HAP-1 (cell line): ENCODE measurements around the gene N4BP2L1.
A peak's percentile ranks its signal among the peaks of the same experiment; 100 is the strongest.

Experiments used
- DNase-seq, 2 experiments: peaks; one replicate each; pipeline ENCODE4 v3.0.0-alpha.2; 2016 to 2020; ENCODE audit warnings: low spot score in 2 of 2
- H3K27me3 ChIP-seq: fragments of 250-450 bp; sonication (Bioruptor Pico); 2 replicates; pipeline ENCODE4 v1.5.1; 2020; ENCODE audit warnings: low read depth, mild to moderate bottlenecking, moderate library complexity
- H3K36me3 ChIP-seq: fragments of 250-450 bp; sonication (Bioruptor Pico); replicated peaks from 2 replicates; pipeline ENCODE4 v1.5.1; 2020; ENCODE audit warnings: mild to moderate bottlenecking
- H3K4me1 ChIP-seq: fragments of 250-450 bp; sonication (Bioruptor Pico); 2 replicates; pipeline ENCODE4 v1.5.1; 2020; ENCODE audit warnings: mild to moderate bottlenecking
- H3K4me3 ChIP-seq: fragments of 250-450 bp; sonication (Bioruptor Pico); 2 replicates; pipeline ENCODE4 v1.5.1; 2020; ENCODE audit warnings: mild to moderate bottlenecking, moderate library complexity
- H3K9me3 ChIP-seq: fragments of 250-450 bp; sonication (Bioruptor Pico); 2 replicates; pipeline ENCODE4 v1.5.1; 2020; ENCODE audit warnings: mild to moderate bottlenecking, moderate library complexity
- in situ Hi-C: fragments of 300-500 bp; cut with MboI; formaldehyde crosslinking; loops from 3 replicates; pipeline ENCODE4 v1.14.3; 2020; ENCODE audit warnings: low sequenced_read_pairs, inconsistent platforms, mixed read lengths

The N4BP2L1 gene

GRCh38 chr13:32448972-32449371 lies 21.0 kb upstream of the N4BP2L1 start:
- Histone ChIP-seq H3K4me1 (peaks cover 12% of the 10 kb centered on the region), H3K4me3 (no peak overlapping the region), H3K27me3 (no peaks in the 10 kb centered on the region), H3K9me3 (no peaks in the 10 kb centered on the region; the same call in 1 of the 2 replicates), H3K36me3 (no peaks in the 10 kb centered on the region)
- DNase-seq: no peak
- in situ Hi-C loops: no loop called here

- Histone ChIP-seq H3K36me3 (no peaks in the 10 kb centered on the region), H3K9me3 (no peaks in the 10 kb centered on the region; the same call in 1 of the 2 replicates), H3K4me1 (peaks cover 12% of the 10 kb centered on the region), H3K27me3 (no peaks in the 10 kb centered on the region), H3K4me3 (no peak overlapping the region)
- in situ Hi-C loops: no loop called here
- no peak for DNase-seq
Measured at GRCh38 chr13:32447894-32448623, 20.1 kb upstream of the N4BP2L1 start.

GRCh38 chr13:32446773-32447465 lies 19.0 kb upstream of the N4BP2L1 start:
- H3K27me3 ChIP-seq: no peaks in the 10 kb centered on the region
- no peaks in the 10 kb centered on the region for H3K9me3 ChIP-seq
- in situ Hi-C loops: no loop called here
- DNase-seq: no peak
- no peak overlapping the region for H3K4me3 ChIP-seq
- H3K4me1 ChIP-seq: peaks cover 12% of the 10 kb centered on the region
- no peaks in the 10 kb centered on the region for H3K36me3 ChIP-seq

- no peaks in the 10 kb centered on the region for H3K9me3 ChIP-seq
- no peak overlapping the region for H3K4me3 ChIP-seq
- H3K4me1 ChIP-seq: peaks cover 12% of the 10 kb centered on the region
- in situ Hi-C loops: no loop called here
- DNase-seq: no peak
- no peaks in the 10 kb centered on the region for H3K36me3 ChIP-seq
- H3K27me3 ChIP-seq: no peaks in the 10 kb centered on the region
Measured at GRCh38 chr13:32446220-32446619, 18.3 kb upstream of the N4BP2L1 start.

- H3K36me3 ChIP-seq: no peaks in the 10 kb centered on the region
- no peaks in the 10 kb centered on the region for H3K9me3 ChIP-seq
- H3K4me1 ChIP-seq: peaks cover 12% of the 10 kb centered on the region
- H3K27me3 ChIP-seq: no peaks in the 10 kb centered on the region
- DNase-seq: no peak
- H3K4me3 ChIP-seq: no peak overlapping the region
- in situ Hi-C loops: no loop called here
Measured at GRCh38 chr13:32445461-32445860, 17.5 kb upstream of the N4BP2L1 start.

GRCh38 chr13:32443111-32443510 lies 15.2 kb upstream of the N4BP2L1 start:
- H3K4me1 ChIP-seq: peaks cover 10% of the 10 kb centered on the region
- in situ Hi-C loops: no loop called here
- DNase-seq: peak; percentile 17 to 57

GRCh38 chr13:32438871-32439270 lies 10.9 kb upstream of the N4BP2L1 start:
- H3K36me3 ChIP-seq: no peaks in the 10 kb centered on the region
- in situ Hi-C loops: no loop called here
- no peak for DNase-seq
- no peaks in the 10 kb centered on the region for H3K27me3 ChIP-seq
- no peaks in the 10 kb centered on the region for H3K4me1 ChIP-seq
- H3K9me3 ChIP-seq: no peaks in the 10 kb centered on the region
- H3K4me3 ChIP-seq: no peak overlapping the region

More at GRCh38 chr13:32443111-32443510, 15.2 kb upstream of the N4BP2L1 start:
- Histone ChIP-seq H3K9me3 (no peaks in the 10 kb centered on the region), H3K36me3 (no peaks in the 10 kb centered on the region), H3K4me3 (no peak overlapping the region), H3K27me3 (no peaks in the 10 kb centered on the region)

GRCh38 chr13:32432856-32433255 lies 4.9 kb upstream of the N4BP2L1 start:
- DNase-seq: no peak
- H3K4me3 ChIP-seq: no peak overlapping the region
- no peaks in the 10 kb centered on the region for H3K9me3 ChIP-seq
- peaks cover 4% of the 10 kb centered on the region; the same call in 1 of the 2 replicates for H3K4me1 ChIP-seq
- in situ Hi-C loops: no loop called here
- no peaks in the 10 kb centered on the region for H3K27me3 ChIP-seq
- H3K36me3 ChIP-seq: no peaks in the 10 kb centered on the region

- Histone ChIP-seq H3K4me3 (no peak overlapping the region), H3K9me3 (no peaks in the 10 kb centered on the region), H3K36me3 (no peaks in the 10 kb centered on the region), H3K27me3 (no peaks in the 10 kb centered on the region), H3K4me1 (peaks cover 9% of the 10 kb centered on the region)
- in situ Hi-C loops: no loop called here
- no peak for DNase-seq
Measured at GRCh38 chr13:32431361-32431760, 3.4 kb upstream of the N4BP2L1 start.

GRCh38 chr13:32430018-32430747 lies 2.3 kb upstream of the N4BP2L1 start:
- in situ Hi-C loops: no loop called here
- Histone ChIP-seq H3K36me3 (no peaks in the 10 kb centered on the region), H3K4me1 (peaks cover 13% of the 10 kb centered on the region), H3K4me3 (no peak overlapping the region), H3K9me3 (no peaks in the 10 kb centered on the region), H3K27me3 (no peaks in the 10 kb centered on the region)
- no peak for DNase-seq

GRCh38 chr13:32429433-32429909 lies 1.5 kb upstream of the N4BP2L1 start:
- no peaks in the 10 kb centered on the region for H3K27me3 ChIP-seq

GRCh38 chr13:32428581-32429432 lies 877 bp upstream of the N4BP2L1 start:
- H3K4me3 ChIP-seq: peak overlapping the region; percentile 56
- no peaks in the 10 kb centered on the region; the same call in 1 of the 2 replicates for H3K36me3 ChIP-seq
- no peaks in the 10 kb centered on the region for H3K9me3 ChIP-seq
- H3K4me1 ChIP-seq: peaks cover 13% of the 10 kb centered on the region
- in situ Hi-C loops: no loop called here
- no peak for DNase-seq
- H3K27me3 ChIP-seq: no peaks in the 10 kb centered on the region

More at GRCh38 chr13:32429433-32429909, 1.5 kb upstream of the N4BP2L1 start:
- no peak for DNase-seq
- no peaks in the 10 kb centered on the region for H3K36me3 ChIP-seq
- H3K9me3 ChIP-seq: no peaks in the 10 kb centered on the region
- H3K4me1 ChIP-seq: peaks cover 13% of the 10 kb centered on the region
- in situ Hi-C loops: no loop called here
- no peak overlapping the region for H3K4me3 ChIP-seq
